ENCODE measurements around the gene CDK13. TPM values are rescaled to one million over a fixed set of nuclear protein-coding genes. Genes with fewer than 3 reads are reported as not detected.

The CDK13 gene
- total RNA-seq = 10 to 100 TPM; 41.6 to 49.3 TPM

GRCh38 chr7:39949971-39950472 is at the start of gene CDK13:
Gene CDK13, plus strand, starts transcription at chr7:39950256. Its CDS starts 386 bp downstream, at chr7:39950642.

DNA sequence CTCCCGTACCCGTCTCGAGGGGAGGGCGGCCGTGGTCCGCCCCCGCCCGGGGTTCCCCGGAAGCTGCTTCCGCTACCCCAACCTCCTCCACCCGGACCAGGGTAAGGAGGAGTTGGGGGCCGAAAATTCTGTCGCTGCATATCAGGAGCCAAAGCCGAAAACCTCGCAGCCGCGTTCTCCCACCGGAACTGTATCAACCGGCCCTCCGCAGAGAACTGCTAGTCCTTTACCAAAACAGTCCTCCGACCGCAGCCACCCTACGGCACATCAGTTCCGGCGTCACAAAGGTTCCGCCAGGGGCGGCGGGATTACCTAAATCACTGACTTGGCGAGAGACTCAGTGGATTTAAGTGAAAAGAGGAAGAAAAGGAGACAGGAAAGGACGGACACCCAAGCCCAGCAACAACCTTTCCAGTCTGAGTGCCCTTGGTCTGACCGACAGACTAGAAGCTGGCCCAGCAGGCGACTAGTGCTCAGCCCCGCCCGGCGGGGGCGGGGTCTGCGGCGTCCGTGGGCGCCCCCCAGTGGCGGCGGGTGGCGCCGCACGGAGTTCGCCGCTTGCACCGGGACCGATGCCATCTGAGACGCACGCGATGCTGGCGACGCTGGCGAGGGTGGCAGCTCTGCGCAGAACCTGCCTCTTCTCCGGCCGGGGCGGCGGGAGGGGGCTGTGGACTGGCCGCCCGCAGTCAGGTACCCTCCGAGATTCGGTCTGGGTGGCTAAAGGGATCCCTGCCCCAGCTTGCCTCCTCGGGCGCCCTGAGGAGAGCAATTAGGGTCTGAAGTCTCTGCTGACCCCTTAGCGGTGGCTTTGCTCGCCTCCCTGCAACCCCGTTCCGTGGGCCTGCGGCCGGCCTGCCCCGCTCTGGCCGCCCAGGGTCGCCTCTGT is 184.6 kb downstream of the CDK13 start, which contains the start of the genes MPLKIP and SUGCT:
Gene MPLKIP (minus strand): TSS at position 195 of the 889 bp plus-strand sequence. CDS start 55 bp downstream, at position 140.
Gene SUGCT (plus strand): TSS at position 578 of the 889 bp plus-strand sequence.

Small RNAs within 50 kb of the gene (small RNA-seq; reads per million reads assigned to genes)
- gene AC006023.1 = 0 reads per million in 2 donors
- gene AC006023.2 = 0 reads per million in 2 donors

Other genes starting within 250 kb of the CDK13 start
- gene MPLKIP, start 184.4 kb downstream of the CDK13 start, total RNA-seq = 10 to 100 TPM in 1 of 2 donors, 1 to 10 TPM in 1; 8.6 to 11.7 TPM
- 1 to 10 TPM; 3.7 to 5.2 TPM for gene SUGCT, start 184.7 kb downstream of the CDK13 start, total RNA-seq

Data from melanocyte of skin (primary cell).